PC-9 (cell line): ENCODE data around the gene SYNDIG1. TPM values are rescaled to one million over a fixed set of nuclear protein-coding genes. Genes with fewer than 3 reads are reported as not detected.

Source experiments
- BruUV-seq: library from RNA; stranded (reverse); fragments of 400-500 nt; replicated peaks from 2 replicates; lab custom pipeline; 2021; lab: Mats Ljungman, UMichigan
- CTCF ChIA-PET: fragments of 300-600 bp; sonication (Branson Sonifier 250); formaldehyde crosslinking; loops from one replicate; lab custom pipeline; 2022; ENCODE audit warnings: antibody characterized with exemption; lab: Charles Lee
- POLR2A ChIA-PET: fragments of 300-600 bp; sonication (Branson Sonifier 250); formaldehyde crosslinking; loops from one replicate; lab custom pipeline; 2022; ENCODE audit warnings: antibody characterized with exemption; ENCODE audit not compliant: unreplicated experiment; lab: Charles Lee
- DNase-seq, 2 experiments: peaks; one replicate each; pipeline versions ENCODE4 v3.0.0 to v3.0.0-alpha.2; 2015 to 2022; ENCODE audit warnings: mixed read lengths in 1 of 2
- H2AFZ ChIP-seq: fragments of 200-600 bp; sonication (generic); 2 replicates; pipeline ENCODE4 v1.8.1; 2017; ENCODE audit warnings: antibody characterized with exemption
- H3F3A ChIP-seq: fragments of 200-600 bp; sonication (generic); 2 replicates; pipeline ENCODE4 v1.8.1; 2017; ENCODE audit warnings: antibody characterized with exemption, mild to moderate bottlenecking, low read depth; ENCODE audit not compliant: insufficient read depth
- H3K27ac ChIP-seq: fragments of 200-600 bp; sonication (generic); 2 replicates; pipeline ENCODE4 v1.6.1; 2016; ENCODE audit warnings: mixed run types
- H3K27me3 ChIP-seq: fragments of 200-600 bp; sonication (generic); 2 replicates; pipeline ENCODE4 v1.6.1; 2016; ENCODE audit warnings: low read depth, mixed run types; ENCODE audit not compliant: insufficient read depth
- H3K36me3 ChIP-seq: fragments of 200-600 bp; sonication (generic); 2 replicates; pipeline ENCODE4 v1.6.1; 2016; ENCODE audit warnings: low read depth, mixed run types
- H3K4me1 ChIP-seq: fragments of 200-600 bp; sonication (generic); replicated peaks from 2 replicates; pipeline ENCODE4 v1.6.1; 2016; ENCODE audit warnings: mixed run types; ENCODE audit not compliant: insufficient read depth
- H3K4me2 ChIP-seq: fragments of 200-600 bp; sonication (generic); 2 replicates; pipeline ENCODE4 v1.6.1; 2017; ENCODE audit warnings: mixed run types
- H3K4me3 ChIP-seq: fragments of 200-600 bp; sonication (generic); 2 replicates; pipeline ENCODE4 v1.6.1; 2016; ENCODE audit warnings: mixed run types
- H3K79me2 ChIP-seq: fragments of 200-600 bp; sonication (generic); 2 replicates; pipeline ENCODE4 v1.6.1; 2017; ENCODE audit warnings: low read depth, mixed run types
- H3K9me2 ChIP-seq: fragments of 200-600 bp; sonication (generic); 2 replicates; pipeline ENCODE4 v1.8.1; 2017; ENCODE audit warnings: mild to moderate bottlenecking; ENCODE audit not compliant: insufficient read depth
- H3K9me3 ChIP-seq: fragments of 200-600 bp; sonication (generic); 2 replicates; pipeline ENCODE4 v1.8.1; 2016; ENCODE audit warnings: low read depth; ENCODE audit not compliant: insufficient read depth
- H4K20me1 ChIP-seq: fragments of 200-600 bp; sonication (generic); 2 replicates; pipeline ENCODE4 v1.8.1; 2017; ENCODE audit not compliant: insufficient read depth
- EZH2 ChIP-seq: fragments of 200-600 bp; sonication (generic); IDR thresholded peaks from 2 replicates; pipeline ENCODE4 v1.8.0; 2017; ENCODE audit warnings: antibody characterized with exemption, low read depth
- intact Hi-C: fragments of 100-400 bp; cut with micrococcal nuclease; formaldehyde crosslinking; loops from one replicate; pipeline ENCODE4 v1.10.0; 2022; ENCODE audit not compliant: unreplicated experiment
- total RNA-seq: library from RNA; stranded (reverse); gene quantifications from 2 replicates; pipeline ENCODE4 v1.2.3, GENCODE V29; 2021
- TF ChIP-seq, protein P1 (sequence below): fragments of 200-600 bp; sonication (generic); conservative IDR thresholded peaks from 2 replicates; pipeline ENCODE4 v1.6.1; 2017; ENCODE audit warnings: mixed run types, antibody characterized with exemption, mild to moderate bottlenecking, moderate library complexity

The SYNDIG1 gene
- total RNA-seq, 1 experiment from 2014 or later = 0.17 TPM

DNA sequence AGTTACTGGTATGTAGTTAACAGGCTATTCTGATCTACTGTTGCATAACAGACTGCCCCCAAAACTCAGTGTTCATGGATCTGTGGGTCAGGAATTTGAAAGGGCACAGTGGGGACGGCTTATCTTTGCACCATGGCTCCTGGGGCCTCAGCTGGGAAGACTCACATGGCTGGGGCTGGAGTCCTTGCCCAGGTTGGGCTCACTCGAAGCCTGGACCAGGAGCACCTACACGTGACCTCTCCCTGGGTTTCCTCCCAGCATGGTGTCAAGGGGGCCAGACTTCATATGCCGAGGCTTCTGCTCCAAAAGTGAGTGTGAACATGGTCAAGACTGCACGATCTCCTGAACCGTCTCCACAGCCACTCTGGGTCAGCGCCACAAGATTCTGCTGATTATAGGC is 11.7 kb downstream of the SYNDIG1 start:
- H3K9me2 ChIP-seq = no peaks in the 10 kb centered on the region
- H3K27ac ChIP-seq = no peak overlapping the region
- no peaks in the 10 kb centered on the region for H3K79me2 ChIP-seq
- POLR2A ChIA-PET = no interaction called here
- no peak overlapping the region for H3K4me2 ChIP-seq
- no peaks in the 10 kb centered on the region for H4K20me1 ChIP-seq
- no TSS peak for BruUV-seq
- H3K4me1 ChIP-seq = no peaks in the 10 kb centered on the region
- H3K27me3 ChIP-seq = no peaks in the 10 kb centered on the region
- no peaks in the 10 kb centered on the region for H3K36me3 ChIP-seq
- no peak overlapping the region for H3K4me3 ChIP-seq
- no peak overlapping the region for H2AFZ ChIP-seq
- no peak for DNase-seq
- no peaks in the 10 kb centered on the region for H3F3A ChIP-seq
- CTCF ChIA-PET = no interaction called here
- TF ChIP-seq, protein P1, sequence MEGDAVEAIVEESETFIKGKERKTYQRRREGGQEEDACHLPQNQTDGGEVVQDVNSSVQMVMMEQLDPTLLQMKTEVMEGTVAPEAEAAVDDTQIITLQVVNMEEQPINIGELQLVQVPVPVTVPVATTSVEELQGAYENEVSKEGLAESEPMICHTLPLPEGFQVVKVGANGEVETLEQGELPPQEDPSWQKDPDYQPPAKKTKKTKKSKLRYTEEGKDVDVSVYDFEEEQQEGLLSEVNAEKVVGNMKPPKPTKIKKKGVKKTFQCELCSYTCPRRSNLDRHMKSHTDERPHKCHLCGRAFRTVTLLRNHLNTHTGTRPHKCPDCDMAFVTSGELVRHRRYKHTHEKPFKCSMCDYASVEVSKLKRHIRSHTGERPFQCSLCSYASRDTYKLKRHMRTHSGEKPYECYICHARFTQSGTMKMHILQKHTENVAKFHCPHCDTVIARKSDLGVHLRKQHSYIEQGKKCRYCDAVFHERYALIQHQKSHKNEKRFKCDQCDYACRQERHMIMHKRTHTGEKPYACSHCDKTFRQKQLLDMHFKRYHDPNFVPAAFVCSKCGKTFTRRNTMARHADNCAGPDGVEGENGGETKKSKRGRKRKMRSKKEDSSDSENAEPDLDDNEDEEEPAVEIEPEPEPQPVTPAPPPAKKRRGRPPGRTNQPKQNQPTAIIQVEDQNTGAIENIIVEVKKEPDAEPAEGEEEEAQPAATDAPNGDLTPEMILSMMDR = no peak
- TF ChIP-seq EZH2 = no peak
- intact Hi-C loops = no loop called here
- H3K9me3 ChIP-seq = no peaks in the 10 kb centered on the region

DNA sequence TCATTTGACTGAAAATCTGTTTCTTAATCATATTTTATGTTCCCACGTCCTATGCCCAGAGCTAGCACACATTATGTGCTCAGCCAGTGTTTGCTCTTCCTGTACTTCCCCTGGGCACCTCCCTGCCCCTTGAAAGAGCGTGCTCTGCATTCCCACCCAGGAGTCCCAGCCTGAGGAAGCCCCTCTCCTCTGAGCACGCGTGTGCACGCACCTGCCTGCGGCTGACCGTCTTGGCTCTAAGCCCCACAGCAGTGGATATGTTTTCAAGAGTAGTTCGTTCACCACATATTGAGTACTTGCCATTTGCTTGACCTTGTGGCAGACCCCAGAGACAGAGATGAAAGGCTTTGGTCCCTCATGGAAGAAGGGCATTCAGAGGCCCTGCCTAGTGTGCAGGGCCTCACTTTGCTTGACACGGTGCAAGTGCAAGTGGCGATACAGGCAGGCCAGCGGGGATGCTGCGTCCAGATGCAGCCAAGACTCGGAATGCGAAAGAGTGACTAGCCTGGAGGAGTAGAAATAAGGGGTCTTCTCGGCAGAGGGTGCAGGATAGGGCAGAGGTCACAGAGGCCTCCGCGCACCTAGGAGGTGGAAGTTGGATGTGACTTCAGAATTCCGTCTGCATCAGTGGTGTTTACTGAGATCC is 14.1 kb downstream of the SYNDIG1 start:
- TF ChIP-seq EZH2 = no peak
- TF ChIP-seq, protein P1 = no peak

DNA sequence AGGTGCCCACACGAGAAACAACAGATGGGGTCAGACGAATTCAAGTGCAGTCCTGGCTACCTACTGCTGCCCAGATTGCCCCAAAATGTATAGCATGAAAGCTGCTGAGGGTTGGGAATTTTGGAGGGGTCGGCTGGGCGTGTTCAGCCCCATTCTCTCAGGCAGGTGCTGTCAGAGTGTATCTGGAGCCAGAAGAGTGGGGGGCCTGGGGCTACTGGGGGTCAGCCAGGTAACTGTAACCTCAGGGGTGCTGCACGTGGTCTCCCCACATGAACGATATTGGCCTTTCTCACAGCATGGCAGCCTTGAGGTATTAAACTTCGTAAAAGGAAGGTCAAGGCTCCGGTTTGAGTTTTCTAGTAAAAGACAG is 14.6 kb downstream of the SYNDIG1 start:
- no peak for DNase-seq
- ChIA-PET CTCF (no interaction called here), POLR2A (no interaction called here)
- intact Hi-C loops = no loop called here
- H3K4me1 ChIP-seq = no peaks in the 10 kb centered on the region
- H3K4me2 ChIP-seq = no peak overlapping the region
- no peaks in the 10 kb centered on the region for H3K9me2 ChIP-seq
- H3K4me3 ChIP-seq = no peak overlapping the region
- no peaks in the 10 kb centered on the region for H3K79me2 ChIP-seq
- H2AFZ ChIP-seq = no peak overlapping the region
- BruUV-seq = no TSS peak
- no peaks in the 10 kb centered on the region for H3K9me3 ChIP-seq
- H3K27me3 ChIP-seq = no peaks in the 10 kb centered on the region
- H3K36me3 ChIP-seq = no peaks in the 10 kb centered on the region
- no peak overlapping the region for H3K27ac ChIP-seq
- H4K20me1 ChIP-seq = no peaks in the 10 kb centered on the region
- TF ChIP-seq, protein P1 = no peak
- TF ChIP-seq EZH2 = no peak
- no peaks in the 10 kb centered on the region for H3F3A ChIP-seq

More for the DNA sequence above, 14.1 kb downstream of the SYNDIG1 start:
- H2AFZ ChIP-seq = no peak overlapping the region
- no peak overlapping the region for H3K27ac ChIP-seq
- no peaks in the 10 kb centered on the region for H3K9me3 ChIP-seq
- ChIA-PET POLR2A (no interaction called here), CTCF (no interaction called here)
- H3K4me3 ChIP-seq = no peak overlapping the region
- H3K36me3 ChIP-seq = no peaks in the 10 kb centered on the region
- DNase-seq = no peak
- H3K4me1 ChIP-seq = no peaks in the 10 kb centered on the region
- intact Hi-C loops = no loop called here
- no peaks in the 10 kb centered on the region for H3F3A ChIP-seq
- no peaks in the 10 kb centered on the region for H3K9me2 ChIP-seq
- no peaks in the 10 kb centered on the region for H4K20me1 ChIP-seq
- H3K27me3 ChIP-seq = no peaks in the 10 kb centered on the region
- H3K79me2 ChIP-seq = no peaks in the 10 kb centered on the region
- no peak overlapping the region for H3K4me2 ChIP-seq
- BruUV-seq = no TSS peak
